SH-SY5Y (cell line): ENCODE data around the gene ADNP2.

ENCODE experiments used
- GATA2 ChIP-seq: IDR thresholded peaks from 2 replicates; pipeline ENCODE4 v1.6.1; 2011; ENCODE audit warnings: mild to moderate bottlenecking, low read depth, low read length
- GATA3 ChIP-seq: IDR thresholded peaks from 2 replicates; pipeline ENCODE4 v1.6.1; 2011; ENCODE audit warnings: low read depth, mild to moderate bottlenecking, low read length, moderate library complexity

The ADNP2 gene

DNA sequence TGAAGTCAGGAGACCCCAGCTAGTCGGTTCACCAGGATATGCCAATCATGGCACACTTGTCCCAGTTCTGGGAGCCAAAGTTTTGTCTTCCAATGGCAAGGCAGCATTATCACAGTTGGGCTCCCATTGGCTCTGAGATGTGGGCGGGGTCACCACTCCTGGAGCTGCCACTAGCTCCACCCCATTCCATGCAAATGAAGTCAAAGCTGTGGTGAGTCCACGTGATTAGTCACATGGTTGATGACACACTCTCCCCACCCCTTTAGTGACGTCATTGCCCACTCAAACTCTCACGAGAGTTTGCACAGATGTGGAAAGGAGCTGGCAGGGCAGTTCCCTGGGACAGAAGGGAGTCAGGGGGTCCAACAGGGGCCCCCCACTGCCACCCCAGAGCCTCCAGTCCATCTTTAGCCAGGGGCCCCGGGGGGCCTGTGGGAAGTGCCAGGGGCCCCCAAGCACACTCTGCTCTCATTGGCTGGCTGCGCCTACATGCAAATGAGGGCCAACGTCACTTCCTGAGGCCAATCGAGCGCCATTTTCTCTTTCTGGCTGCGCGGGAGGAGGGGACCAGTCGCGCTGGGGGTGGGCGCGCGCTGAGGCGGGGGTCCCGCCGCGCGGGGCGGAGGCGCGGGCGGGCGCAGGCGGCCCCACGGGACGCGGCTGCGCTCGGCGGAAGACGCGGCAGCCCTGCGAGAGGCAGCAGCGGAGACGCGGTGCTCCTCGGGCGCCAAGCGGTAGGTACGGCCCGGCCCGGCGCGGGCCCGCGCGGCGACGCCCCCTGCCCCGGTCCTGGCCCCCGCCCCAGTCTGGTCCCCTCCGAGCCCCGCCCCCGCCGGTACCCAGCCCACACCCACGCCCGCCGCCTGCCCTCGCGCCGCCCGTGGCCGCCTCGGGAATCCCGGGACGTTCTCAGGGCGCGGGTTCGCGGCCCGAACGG, at the start of gene ADNP2:
Gene ADNP2, plus strand, starts transcription at position 524 of the 937 bp plus-strand sequence. CDS start 8,281 bp downstream, outside the sequence.
- TF ChIP-seq GATA2, result no peak
- no peak for TF ChIP-seq GATA3

DNA sequence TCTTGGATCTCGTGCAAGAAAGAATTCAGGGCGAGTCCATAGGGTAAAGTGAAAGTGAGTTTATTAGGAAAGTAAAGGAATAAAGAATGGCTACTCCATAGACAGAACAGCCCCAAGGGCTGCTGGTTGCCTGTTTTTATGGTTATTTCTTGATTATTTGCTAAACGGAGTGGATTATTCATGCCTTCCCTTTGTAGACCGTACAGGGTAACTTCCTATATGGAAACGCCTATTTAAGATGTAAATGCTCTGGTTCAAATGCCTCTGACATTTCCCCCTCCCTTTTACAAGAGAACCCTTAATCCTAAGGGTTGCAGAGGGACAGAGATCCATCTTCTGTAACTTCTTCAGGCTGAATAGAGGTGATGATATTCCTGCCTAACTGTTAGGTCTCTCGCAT, 49.1 kb upstream of the ADNP2 start:
- no peak for TF ChIP-seq GATA3
- TF ChIP-seq GATA2, result no peak

DNA sequence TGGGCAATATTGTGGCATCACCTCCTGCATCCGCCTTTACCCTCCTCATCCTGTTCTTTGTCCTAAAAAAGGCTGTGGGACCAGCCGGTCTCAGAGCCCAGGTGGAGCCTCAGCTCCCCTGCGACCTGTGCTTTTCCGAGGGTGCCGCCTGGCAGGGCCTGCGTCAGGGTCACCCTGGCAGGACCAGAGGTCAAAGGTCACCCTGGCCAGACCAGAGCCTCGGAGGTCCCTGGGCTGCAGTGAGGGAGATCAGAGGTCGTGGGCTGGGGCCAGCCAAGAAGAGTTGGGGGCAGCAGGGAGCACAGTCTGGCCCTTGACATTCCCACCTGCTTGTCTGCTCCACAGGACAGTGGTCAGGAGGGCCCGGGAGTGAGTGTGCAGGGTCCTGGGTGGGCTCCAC, 43.4 kb upstream of the ADNP2 start:
- TF ChIP-seq GATA2 (no peak), GATA3 (no peak)

GRCh38 chr18:80067321-80067720, 41.7 kb upstream of the ADNP2 start:
- no peak for TF ChIP-seq GATA3
- TF ChIP-seq GATA2, result no peak

DNA sequence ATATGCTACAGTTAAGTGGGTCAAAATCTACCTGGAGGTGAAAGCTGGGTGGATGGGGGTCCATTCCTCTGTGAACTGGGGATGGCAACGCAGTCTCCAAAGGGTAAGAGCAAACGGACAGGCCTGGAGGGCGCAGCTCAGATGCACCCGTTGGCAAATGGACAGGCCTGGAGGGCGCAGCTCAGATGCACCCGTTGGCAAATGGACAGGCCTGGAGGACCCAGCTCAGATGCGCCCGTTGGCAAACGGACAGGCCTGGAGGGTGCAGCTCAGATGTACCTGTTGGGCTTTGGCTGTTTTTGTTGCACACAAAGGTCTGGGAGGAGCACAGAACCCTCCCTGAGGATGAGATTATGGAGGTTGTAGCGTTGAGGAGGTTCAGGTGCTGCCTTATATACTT, 41.2 kb upstream of the ADNP2 start:
- TF ChIP-seq GATA2 (no peak), GATA3 (no peak)

- no peak for TF ChIP-seq GATA3
- no peak for TF ChIP-seq GATA2
Observed at GRCh38 chr18:80068571-80069272, 40.3 kb upstream of the ADNP2 start.

DNA sequence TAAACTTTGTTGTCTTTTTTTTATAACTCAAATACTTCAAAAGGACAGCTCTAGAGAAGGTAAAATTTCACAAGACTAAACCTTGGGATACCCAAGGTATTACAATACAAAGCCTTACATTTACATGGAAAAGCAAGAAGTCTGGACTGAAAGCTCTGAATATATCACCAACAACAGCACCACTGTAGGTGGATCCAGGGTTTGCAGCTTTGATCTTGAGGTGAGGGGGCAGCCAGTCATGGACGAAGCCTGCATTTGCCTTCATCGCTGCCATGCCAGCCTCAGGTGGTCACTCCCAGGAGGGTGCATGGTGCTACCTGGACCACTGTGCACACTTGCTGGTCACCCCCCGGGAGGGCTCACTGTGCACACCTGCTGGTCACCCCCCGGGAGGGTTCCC, 38.2 kb upstream of the ADNP2 start:
- TF ChIP-seq GATA3 (no peak), GATA2 (no peak)

DNA sequence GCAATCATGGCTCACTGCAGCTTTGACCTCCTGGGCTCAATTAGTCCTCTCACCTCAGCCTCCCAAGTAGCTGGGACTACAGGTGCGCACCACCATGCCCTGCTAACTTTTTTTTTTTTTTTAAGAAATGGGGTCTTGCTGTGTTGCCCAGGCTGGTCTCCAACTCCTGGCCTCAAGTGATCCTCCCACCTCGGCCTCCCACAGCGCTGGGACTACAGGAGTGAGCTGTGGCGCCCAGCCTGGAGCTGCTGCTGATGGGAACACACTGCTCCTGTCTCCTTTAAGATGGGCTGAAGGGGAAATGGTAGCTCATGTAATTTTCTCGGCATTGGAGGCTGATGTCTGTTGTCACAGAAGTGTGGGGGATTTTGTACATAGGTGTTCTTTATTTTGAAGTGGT, 34.9 kb upstream of the ADNP2 start:
- TF ChIP-seq GATA3 (no peak), GATA2 (no peak)

GRCh38 chr18:80074697-80075096, 34.4 kb upstream of the ADNP2 start:
- TF ChIP-seq GATA2 (no peak), GATA3 (no peak)

DNA sequence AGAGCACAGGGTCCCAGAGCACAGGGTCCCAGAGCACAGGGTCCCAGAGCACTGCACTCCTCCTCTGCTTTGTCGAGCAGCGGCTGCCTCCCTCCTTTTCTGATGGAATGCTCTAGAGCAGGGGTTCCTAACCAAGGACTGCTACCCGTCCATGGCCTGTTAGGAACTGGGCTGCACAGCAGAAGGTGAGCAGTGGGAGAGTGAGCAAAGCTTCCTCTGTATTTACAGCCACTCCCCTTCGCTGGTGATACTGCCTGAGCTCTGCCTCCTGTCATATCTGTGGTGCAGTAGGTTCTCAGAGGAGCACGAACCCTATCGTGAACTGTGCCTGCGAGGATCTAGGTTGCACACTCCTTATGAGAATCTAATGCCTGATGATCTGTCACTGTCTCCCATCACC, 33.1 kb upstream of the ADNP2 start:
- TF ChIP-seq GATA3 (no peak), GATA2 (no peak)

DNA sequence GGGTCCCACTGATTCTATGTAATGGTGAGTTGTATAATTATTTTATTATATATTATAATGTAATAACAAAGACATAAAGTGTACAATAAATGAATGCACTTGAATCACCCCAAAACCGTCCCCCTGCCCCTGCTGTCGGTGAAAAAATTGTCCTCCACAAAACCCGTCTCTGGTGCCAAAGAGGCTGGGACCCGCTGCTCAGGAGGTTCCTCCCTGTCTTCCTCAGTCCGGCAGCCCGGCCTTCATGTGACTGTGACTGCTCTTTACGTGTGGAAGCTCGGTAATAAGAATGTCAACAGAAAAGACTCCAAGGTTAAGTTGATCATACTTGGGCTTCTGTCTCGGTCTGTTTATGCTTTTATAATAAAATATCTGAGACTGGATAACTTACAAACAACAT, 32.7 kb upstream of the ADNP2 start:
- TF ChIP-seq GATA2 (no peak), GATA3 (no peak)

- TF ChIP-seq GATA3, result no peak
- no peak for TF ChIP-seq GATA2
Observed at GRCh38 chr18:80077873-80078272, 31.2 kb upstream of the ADNP2 start.

GRCh38 chr18:80086281-80086680, 22.8 kb upstream of the ADNP2 start:
- no peak for TF ChIP-seq GATA3
- no peak for TF ChIP-seq GATA2

DNA sequence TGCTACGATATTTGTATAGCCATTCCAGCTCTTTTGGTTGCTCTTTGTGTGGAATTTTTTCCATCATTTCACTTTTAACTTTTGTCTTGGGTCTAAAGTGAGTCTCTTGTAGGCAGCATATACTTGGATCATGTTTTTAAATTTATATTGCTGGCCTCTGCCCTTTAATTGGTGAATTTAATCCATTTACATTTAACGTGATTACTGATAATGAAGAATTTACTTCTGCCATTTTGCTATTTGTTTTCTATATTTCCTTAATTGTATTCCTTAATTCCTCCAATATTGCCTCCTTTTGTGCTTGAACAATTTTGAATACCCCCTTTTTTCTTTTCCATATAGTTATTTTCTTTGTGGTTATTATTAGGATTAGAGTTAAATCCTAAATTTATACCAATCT, 21.0 kb upstream of the ADNP2 start:
- TF ChIP-seq GATA2 (no peak), GATA3 (no peak)

- TF ChIP-seq GATA2, result no peak
- no peak for TF ChIP-seq GATA3
Observed at GRCh38 chr18:80088823-80089222, 20.2 kb upstream of the ADNP2 start.

DNA sequence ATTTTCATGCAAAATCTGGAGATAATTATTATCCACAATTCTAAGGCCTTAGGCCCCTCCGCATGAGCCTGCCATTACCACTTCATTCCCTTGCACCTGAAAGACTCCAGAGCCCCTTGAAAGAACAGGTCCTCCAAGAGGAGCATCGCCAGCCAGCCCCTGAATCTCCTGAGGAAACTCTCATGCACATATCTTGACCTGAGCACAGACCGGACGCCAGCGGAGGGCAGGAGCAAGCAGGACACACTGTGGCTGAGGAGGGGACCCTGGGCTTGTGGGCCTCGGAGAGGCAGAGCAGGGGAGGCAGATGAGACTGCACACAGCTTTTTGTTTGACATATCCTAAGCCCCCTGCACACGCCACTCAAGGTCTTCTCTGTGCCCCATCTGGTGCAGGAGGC, 13.6 kb upstream of the ADNP2 start:
- TF ChIP-seq GATA3 (no peak), GATA2 (no peak)
